Choroid plexus epithelial cell (primary cell): ENCODE results near the gene TAS1R1.

Source experiments
- DNase-seq: peaks from one replicate; pipeline ENCODE4 v3.0.0-alpha.2; 2010; ENCODE audit warnings: low read depth
- H3K4me3 ChIP-seq: 2 replicates; pipeline ENCODE4 v1.5.1; 2011; ENCODE audit warnings: low read depth, mild to moderate bottlenecking, control low read depth, low read length, moderate library complexity
- TF ChIP-seq, protein P1 (sequence below): conservative IDR thresholded peaks from 2 replicates; pipeline ENCODE4 v1.5.1; 2011; ENCODE audit warnings: low read depth, mild to moderate bottlenecking, control low read depth, inconsistent platforms, low read length, moderate library complexity

Gene TAS1R1

DNA sequence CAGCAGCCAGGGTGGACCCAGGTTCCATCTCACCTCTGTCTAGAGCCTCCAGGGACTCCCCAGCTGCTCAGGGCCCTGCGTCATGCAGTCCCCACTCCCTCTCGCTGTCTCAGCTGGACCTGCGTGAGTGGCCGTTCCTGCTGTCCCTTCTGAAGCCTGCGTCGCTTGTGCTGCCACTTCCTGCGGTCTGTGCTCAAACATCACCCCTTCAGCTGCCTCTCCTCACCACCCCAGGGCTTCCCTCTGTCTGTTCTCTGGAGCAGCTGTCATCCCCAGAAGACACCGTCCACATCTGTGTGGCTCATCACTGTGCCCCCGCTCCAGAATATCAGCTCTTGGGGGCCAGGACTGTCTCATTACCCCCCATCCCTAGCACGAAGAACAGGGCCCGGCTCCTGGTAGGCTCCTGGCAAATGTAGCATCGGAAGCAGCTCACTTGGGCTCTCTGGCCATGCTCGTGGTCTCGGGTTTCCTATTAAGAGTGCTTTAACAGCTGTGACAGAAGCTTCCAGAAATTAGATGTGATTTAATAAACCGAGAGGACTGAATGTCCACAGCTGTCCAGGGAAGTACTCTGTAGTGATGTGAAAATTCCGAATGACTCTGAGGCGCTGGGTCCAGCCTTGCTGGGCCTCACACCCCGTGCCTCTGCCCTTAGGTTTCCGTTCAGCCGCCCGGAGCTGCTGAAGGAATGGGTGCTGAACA lies 72.9 kb downstream of the TAS1R1 start:
- TF ChIP-seq, protein P1, sequence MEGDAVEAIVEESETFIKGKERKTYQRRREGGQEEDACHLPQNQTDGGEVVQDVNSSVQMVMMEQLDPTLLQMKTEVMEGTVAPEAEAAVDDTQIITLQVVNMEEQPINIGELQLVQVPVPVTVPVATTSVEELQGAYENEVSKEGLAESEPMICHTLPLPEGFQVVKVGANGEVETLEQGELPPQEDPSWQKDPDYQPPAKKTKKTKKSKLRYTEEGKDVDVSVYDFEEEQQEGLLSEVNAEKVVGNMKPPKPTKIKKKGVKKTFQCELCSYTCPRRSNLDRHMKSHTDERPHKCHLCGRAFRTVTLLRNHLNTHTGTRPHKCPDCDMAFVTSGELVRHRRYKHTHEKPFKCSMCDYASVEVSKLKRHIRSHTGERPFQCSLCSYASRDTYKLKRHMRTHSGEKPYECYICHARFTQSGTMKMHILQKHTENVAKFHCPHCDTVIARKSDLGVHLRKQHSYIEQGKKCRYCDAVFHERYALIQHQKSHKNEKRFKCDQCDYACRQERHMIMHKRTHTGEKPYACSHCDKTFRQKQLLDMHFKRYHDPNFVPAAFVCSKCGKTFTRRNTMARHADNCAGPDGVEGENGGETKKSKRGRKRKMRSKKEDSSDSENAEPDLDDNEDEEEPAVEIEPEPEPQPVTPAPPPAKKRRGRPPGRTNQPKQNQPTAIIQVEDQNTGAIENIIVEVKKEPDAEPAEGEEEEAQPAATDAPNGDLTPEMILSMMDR = no peak
- H3K4me3 ChIP-seq = no peak overlapping the region
- DNase-seq = no peak

- TF ChIP-seq, protein P1 = no peak
- DNase-seq = no peak
- no peak overlapping the region for H3K4me3 ChIP-seq
These were observed 73.9 kb downstream of the TAS1R1 start for GRCh38 chr1:6628971-6629479.
